CD4-positive, alpha-beta T cell (primary cell): ENCODE results near the gene EXOC3. TPM values are rescaled to one million over a fixed set of nuclear protein-coding genes. Genes with fewer than 3 reads are reported as not detected.

Experiments used
- ATAC-seq: fragments of 200-7000 bp; cut with Tn5 transposase; one replicate; pipeline ENCODE4 v1.10.0; 2022; ENCODE audit warnings: mild to moderate bottlenecking; ENCODE audit not compliant: poor library complexity
- CTCF ChIA-PET: fragments of 350-600 bp; sonication (Branson Sonifier 250); formaldehyde crosslinking; loops from one replicate; lab custom pipeline; 2021; ENCODE audit warnings: antibody characterized with exemption, inconsistent platforms; lab: Charles Lee
- POLR2A ChIA-PET: fragments of 350-600 bp; sonication (Branson Sonifier 250); formaldehyde crosslinking; loops from one replicate; lab custom pipeline; 2021; ENCODE audit warnings: antibody characterized with exemption, inconsistent platforms; lab: Charles Lee
- DNase-seq, 14 experiments: peaks; one replicate each; pipeline ENCODE4 v3.0.0-alpha.2; 2013 to 2020; ENCODE audit warnings: mixed read lengths in 2 of 14
- H3K27ac ChIP-seq, 2 donors: one replicate each; pipeline versions ENCODE4 v1.5.1 to v1.7.0; 2013; ENCODE audit warnings: low read length in 2 of 2, low read depth in 1 of 2, mild to moderate bottlenecking in 1 of 2
- H3K27me3 ChIP-seq, 2 experiments: 1 replicate in 1 of 2; 2 replicates in 1 of 2; pipeline versions ENCODE4 v1.6.1 to v1.7.0; 2013; ENCODE audit warnings: low read length in 2 of 2, control low read depth in 1 of 2, mild to moderate bottlenecking in 1 of 2, moderate library complexity in 1 of 2; ENCODE audit not compliant: insufficient read depth in 2 of 2, control insufficient read depth in 1 of 2
- H3K36me3 ChIP-seq: one replicate; pipeline ENCODE4 v1.6.1; 2013; ENCODE audit warnings: low read length, control low read depth; ENCODE audit not compliant: insufficient read depth
- H3K4me1 ChIP-seq: one replicate; pipeline ENCODE4 v1.6.1; 2013; ENCODE audit warnings: low read length, control low read depth; ENCODE audit not compliant: insufficient read depth
- H3K4me3 ChIP-seq: one replicate; pipeline ENCODE4 v1.5.1; 2013; ENCODE audit warnings: mild to moderate bottlenecking, low read length, moderate library complexity
- H3K9me3 ChIP-seq, 2 experiments: 1 replicate in 1 of 2; 2 replicates in 1 of 2; pipeline versions ENCODE4 v1.6.1 to v1.7.0; 2013; ENCODE audit warnings: low read length in 2 of 2, mild to moderate bottlenecking in 2 of 2, control low read depth in 1 of 2, moderate library complexity in 1 of 2; ENCODE audit not compliant: control insufficient read depth in 1 of 2, insufficient read depth in 1 of 2
- H3K27ac Mint-ChIP-seq: one replicate; pipeline ENCODE4 v1.8.0; 2020; ENCODE audit warnings: mixed read lengths
- H3K27me3 Mint-ChIP-seq: one replicate; pipeline ENCODE4 v1.8.0; 2021; ENCODE audit warnings: mixed read lengths
- H3K36me3 Mint-ChIP-seq: one replicate; pipeline ENCODE4 v1.8.0; 2021; ENCODE audit warnings: low read depth, mixed read lengths
- H3K4me1 Mint-ChIP-seq: one replicate; pipeline ENCODE4 v1.8.0; 2021; ENCODE audit warnings: low read depth, mixed read lengths
- H3K4me3 Mint-ChIP-seq: one replicate; pipeline ENCODE4 v1.8.0; 2020; ENCODE audit warnings: mild to moderate bottlenecking, mixed read lengths
- H3K9me3 Mint-ChIP-seq: one replicate; pipeline ENCODE4 v1.8.0; 2020; ENCODE audit warnings: mixed read lengths
- CTCF ChIP-seq: fragments of 200-600 bp; IDR thresholded peaks from one replicate; pipeline ENCODE4 v1.8.0; 2022; ENCODE audit warnings: antibody characterized with exemption, mild to moderate bottlenecking
- intact Hi-C, 2 experiments: fragments of 100-400 bp; cut with DNase I in 1 of 2; cut with micrococcal nuclease in 1 of 2; formaldehyde crosslinking; loops; one replicate each; pipeline versions ENCODE4 v1.15.1 to v1.9.0; 2023 to 2025; cut with DNase I, micrococcal nuclease
- total RNA-seq, 174 experiments: library from RNA in 2 of 174; stranded (reverse) in 2 of 174; gene quantifications; one replicate each; pipeline ENCODE4 v1.2.3 and lab custom pipeline; 2021 to 2026

Gene EXOC3
- total RNA-seq, 2 experiments from 2014 or later = 82.4 to 84.1 TPM

- no peak for ATAC-seq
- peak in 1 of 14 experiments; percentile 2 for DNase-seq
- Histone ChIP-seq H3K36me3 (peaks cover 19% of the 10 kb centered on the region), H3K27me3 (no peaks in the 10 kb centered on the region), H3K4me3 (no peak overlapping the region), H3K27ac (no peak overlapping the region), H3K4me1 (peaks cover 36% of the 10 kb centered on the region), H3K9me3 (no peaks in the 10 kb centered on the region)
- TF ChIP-seq CTCF = no peak
- ChIA-PET POLR2A (no interaction called here), CTCF (no interaction called here)
- Mint-ChIP-seq H3K27ac (no peak overlapping the region), H3K9me3 (no peaks in the 10 kb centered on the region), H3K27me3 (no peaks in the 10 kb centered on the region), H3K4me1 (peaks cover 34% of the 10 kb centered on the region), H3K4me3 (no peak overlapping the region), H3K36me3 (peaks cover 27% of the 10 kb centered on the region)
- intact Hi-C loops = no loop called here
Observed at GRCh38 chr5:468401-468800, 25.4 kb downstream of the EXOC3 start.

- no peak for TF ChIP-seq CTCF
- H3K27ac ChIP-seq = no peak overlapping the region
- peaks cover 19% of the 10 kb centered on the region for H3K36me3 ChIP-seq
- intact Hi-C loops = loop anchor here in 1 of 2 experiments (5.0 kb wide), 2 partner anchors 198 to 248 kb away; partner anchors contain the start of gene PDCD6
- H3K4me1 ChIP-seq = peaks cover 38% of the 10 kb centered on the region
- no peak overlapping the region for H3K4me3 ChIP-seq
- Mint-ChIP-seq H3K27ac (peak overlapping the region; percentile 53), H3K27me3 (peaks cover 5% of the 10 kb centered on the region), H3K36me3 (peaks cover 16% of the 10 kb centered on the region), H3K4me1 (peaks cover 27% of the 10 kb centered on the region), H3K9me3 (no peaks in the 10 kb centered on the region), H3K4me3 (peak overlapping the region; percentile 68)
- no peaks in the 10 kb centered on the region for H3K9me3 ChIP-seq
- DNase-seq (peak in 1 of 14 experiments; percentile 6), ATAC-seq (no peak)
- peaks cover 2 to 4% of the 10 kb centered on the region in 2 experiments for H3K27me3 ChIP-seq
- CTCF ChIA-PET = interaction anchor here (0.9 kb wide), 1 partner anchor 23 kb away, joined by 4 read pairs; no protein-coding TSS in a partner anchor
- POLR2A ChIA-PET = no interaction called here
Observed at GRCh38 chr5:469752-470483, 26.9 kb downstream of the EXOC3 start.

DNA sequence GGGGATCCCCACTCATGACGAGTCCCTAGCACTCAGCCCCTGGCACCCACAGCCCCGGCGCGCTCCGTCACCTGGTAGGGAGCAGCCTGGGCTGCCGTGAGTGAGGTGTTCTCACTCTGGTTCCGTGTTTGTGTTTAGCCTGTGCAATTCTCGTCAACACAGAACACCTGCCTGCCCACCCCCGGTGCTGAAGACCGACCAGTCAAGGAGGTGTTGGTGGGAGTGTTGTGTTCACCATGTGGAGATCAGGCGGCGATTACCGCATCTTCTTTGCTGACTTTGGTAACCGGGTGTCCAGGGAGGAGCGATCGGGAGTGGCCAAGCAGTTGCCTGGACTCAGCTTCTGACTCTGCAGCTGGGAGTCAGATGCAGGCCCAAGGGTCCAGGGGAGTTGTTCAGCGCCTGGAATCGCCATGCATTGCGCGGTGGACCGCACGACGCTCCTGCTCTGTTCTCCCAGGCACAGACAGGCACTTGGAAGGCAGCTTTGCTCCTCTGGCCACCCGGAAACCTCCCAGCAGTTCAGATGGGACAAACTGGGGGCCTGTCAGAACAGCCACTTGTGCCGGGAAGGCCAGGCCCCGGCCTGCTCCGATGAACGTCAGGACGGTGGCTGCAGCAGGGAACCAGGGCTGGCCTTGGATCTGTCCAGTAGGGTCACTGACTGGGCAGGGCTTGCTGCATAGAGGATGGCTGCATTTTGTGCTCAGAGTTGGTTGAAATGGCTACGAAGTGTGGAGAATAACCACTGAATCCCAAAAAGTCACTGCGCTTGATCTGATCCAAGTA lies 28.2 kb downstream of the EXOC3 start:
- ChIA-PET POLR2A (interaction anchor here (1.0 to 3.2 kb wide), 6 partner anchors 7 to 141 kb away, joined by 4 to 22 read pairs (median 4); partner anchors contain the start of genes CEP72 and EXOC3), CTCF (interaction anchor here (1.2 kb wide), 1 partner anchor 24 kb away, joined by 4 read pairs; no protein-coding TSS in a partner anchor)
- peak overlapping the region; percentile 87 for H3K27ac Mint-ChIP-seq
- peaks cover 16% of the 10 kb centered on the region for H3K36me3 Mint-ChIP-seq
- Histone ChIP-seq H3K4me3 (peak overlapping the region; percentile 63), H3K36me3 (peaks cover 19% of the 10 kb centered on the region), H3K9me3 (peaks cover 0 to 6% of the 10 kb centered on the region in 2 experiments), H3K27ac (no peak overlapping the region), H3K4me1 (peaks cover 42% of the 10 kb centered on the region), H3K27me3 (peaks cover 5 to 14% of the 10 kb centered on the region in 2 experiments)
- no peaks in the 10 kb centered on the region for H3K9me3 Mint-ChIP-seq
- peak overlapping the region; percentile 87 for H3K4me3 Mint-ChIP-seq
- DNase-seq (peak in 1 of 14 experiments; percentile 4), ATAC-seq (no peak)
- peaks cover 9% of the 10 kb centered on the region for H3K27me3 Mint-ChIP-seq
- intact Hi-C loops = loop anchor here in 1 of 2 experiments (5.0 kb wide), 2 partner anchors 199 to 249 kb away; partner anchors contain the start of gene PDCD6
- TF ChIP-seq CTCF = no peak
- peaks cover 27% of the 10 kb centered on the region for H3K4me1 Mint-ChIP-seq
